Kidney epithelial cell (primary cell): ENCODE results near the gene GSE1. TPM values are rescaled to one million over a fixed set of nuclear protein-coding genes. Genes with fewer than 3 reads are reported as not detected.

ENCODE experiments used
- DNase-seq: peaks from one replicate; pipeline ENCODE4 v3.0.0-alpha.2; 2010; ENCODE audit warnings: low read depth
- H3K27me3 ChIP-seq: 2 replicates; pipeline ENCODE4 v1.6.0; 2011; ENCODE audit warnings: low read length; ENCODE audit not compliant: control insufficient read depth, insufficient read depth
- H3K36me3 ChIP-seq: 2 replicates; pipeline ENCODE4 v1.5.1; 2011; ENCODE audit warnings: low read length; ENCODE audit not compliant: control insufficient read depth, insufficient read depth
- H3K4me3 ChIP-seq: 2 replicates; pipeline ENCODE4 v1.5.1; 2011; ENCODE audit warnings: low read depth, mild to moderate bottlenecking, control low read depth, low read length
- total RNA-seq: library from RNA; depleted of rRNA; stranded (reverse); fragments of >200 nt; gene quantifications from 2 replicates; pipeline ENCODE4 v1.2.3, GENCODE V29; 2015
- TF ChIP-seq, protein P1 (sequence below): IDR thresholded peaks from 2 replicates; pipeline ENCODE4 v1.5.1; 2011; ENCODE audit warnings: mild to moderate bottlenecking, moderate library complexity, low read length, control low read depth, inconsistent platforms; ENCODE audit not compliant: insufficient read depth, poor library complexity, severe bottlenecking

The GSE1 gene
- total RNA-seq, 1 donor from 2014 or later, result 25.7 TPM

DNA sequence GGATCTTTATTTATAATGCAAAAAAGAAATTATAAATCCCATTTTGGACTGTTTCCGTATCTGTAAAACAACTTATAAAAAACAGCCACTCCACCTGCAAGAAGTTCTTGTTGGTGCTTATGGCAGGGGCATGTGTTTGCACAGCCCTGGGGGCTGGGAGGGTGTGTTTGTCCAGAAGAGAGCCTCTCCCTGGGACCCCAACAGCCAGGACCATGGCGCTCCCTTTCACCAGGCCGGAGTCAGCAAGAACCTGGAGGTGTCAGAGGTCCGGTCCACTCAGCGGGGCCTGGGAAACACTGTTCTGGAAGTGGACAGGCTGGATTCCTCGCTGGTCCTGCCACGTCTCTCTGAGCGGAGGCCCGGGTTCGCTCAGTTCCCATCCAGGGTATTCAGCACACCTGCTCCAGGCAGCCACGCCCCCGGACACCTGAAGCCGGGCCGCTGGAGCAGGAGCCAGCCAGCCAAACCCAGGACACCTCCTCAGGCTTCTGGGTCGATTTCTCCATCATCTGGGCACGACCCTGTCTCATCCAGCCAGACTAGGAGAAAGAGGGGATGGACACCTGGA lies 94.5 kb downstream of the GSE1 start:
- Histone ChIP-seq H3K27me3 (peaks cover 16% of the 10 kb centered on the region), H3K36me3 (no peaks in the 10 kb centered on the region), H3K4me3 (no peak overlapping the region)
- DNase-seq, result no peak
- TF ChIP-seq, protein P1, sequence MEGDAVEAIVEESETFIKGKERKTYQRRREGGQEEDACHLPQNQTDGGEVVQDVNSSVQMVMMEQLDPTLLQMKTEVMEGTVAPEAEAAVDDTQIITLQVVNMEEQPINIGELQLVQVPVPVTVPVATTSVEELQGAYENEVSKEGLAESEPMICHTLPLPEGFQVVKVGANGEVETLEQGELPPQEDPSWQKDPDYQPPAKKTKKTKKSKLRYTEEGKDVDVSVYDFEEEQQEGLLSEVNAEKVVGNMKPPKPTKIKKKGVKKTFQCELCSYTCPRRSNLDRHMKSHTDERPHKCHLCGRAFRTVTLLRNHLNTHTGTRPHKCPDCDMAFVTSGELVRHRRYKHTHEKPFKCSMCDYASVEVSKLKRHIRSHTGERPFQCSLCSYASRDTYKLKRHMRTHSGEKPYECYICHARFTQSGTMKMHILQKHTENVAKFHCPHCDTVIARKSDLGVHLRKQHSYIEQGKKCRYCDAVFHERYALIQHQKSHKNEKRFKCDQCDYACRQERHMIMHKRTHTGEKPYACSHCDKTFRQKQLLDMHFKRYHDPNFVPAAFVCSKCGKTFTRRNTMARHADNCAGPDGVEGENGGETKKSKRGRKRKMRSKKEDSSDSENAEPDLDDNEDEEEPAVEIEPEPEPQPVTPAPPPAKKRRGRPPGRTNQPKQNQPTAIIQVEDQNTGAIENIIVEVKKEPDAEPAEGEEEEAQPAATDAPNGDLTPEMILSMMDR, result no peak

DNA sequence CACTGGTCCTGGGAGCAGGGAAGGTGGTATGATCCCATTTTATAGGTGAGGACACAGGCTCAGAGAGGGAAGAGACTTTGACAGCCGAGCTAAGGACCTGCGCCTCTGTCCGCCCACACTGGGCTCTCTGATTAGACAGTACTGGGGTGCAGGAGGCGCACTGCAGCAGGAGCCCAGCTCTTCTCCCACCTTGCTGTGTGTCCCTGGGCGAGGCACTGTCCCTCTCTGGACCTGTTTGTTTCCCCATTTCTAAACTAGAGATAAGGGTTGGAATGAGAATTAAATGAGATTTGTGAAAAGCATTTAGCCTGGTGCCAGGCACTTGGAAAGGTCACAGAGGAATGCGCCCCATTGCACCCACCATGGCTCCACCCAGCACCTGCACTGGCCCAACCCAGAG lies 95.2 kb downstream of the GSE1 start:
- Histone ChIP-seq H3K27me3 (peaks cover 16% of the 10 kb centered on the region), H3K4me3 (no peak overlapping the region), H3K36me3 (no peaks in the 10 kb centered on the region)
- TF ChIP-seq, protein P1, result no peak
- DNase-seq, result no peak

DNA sequence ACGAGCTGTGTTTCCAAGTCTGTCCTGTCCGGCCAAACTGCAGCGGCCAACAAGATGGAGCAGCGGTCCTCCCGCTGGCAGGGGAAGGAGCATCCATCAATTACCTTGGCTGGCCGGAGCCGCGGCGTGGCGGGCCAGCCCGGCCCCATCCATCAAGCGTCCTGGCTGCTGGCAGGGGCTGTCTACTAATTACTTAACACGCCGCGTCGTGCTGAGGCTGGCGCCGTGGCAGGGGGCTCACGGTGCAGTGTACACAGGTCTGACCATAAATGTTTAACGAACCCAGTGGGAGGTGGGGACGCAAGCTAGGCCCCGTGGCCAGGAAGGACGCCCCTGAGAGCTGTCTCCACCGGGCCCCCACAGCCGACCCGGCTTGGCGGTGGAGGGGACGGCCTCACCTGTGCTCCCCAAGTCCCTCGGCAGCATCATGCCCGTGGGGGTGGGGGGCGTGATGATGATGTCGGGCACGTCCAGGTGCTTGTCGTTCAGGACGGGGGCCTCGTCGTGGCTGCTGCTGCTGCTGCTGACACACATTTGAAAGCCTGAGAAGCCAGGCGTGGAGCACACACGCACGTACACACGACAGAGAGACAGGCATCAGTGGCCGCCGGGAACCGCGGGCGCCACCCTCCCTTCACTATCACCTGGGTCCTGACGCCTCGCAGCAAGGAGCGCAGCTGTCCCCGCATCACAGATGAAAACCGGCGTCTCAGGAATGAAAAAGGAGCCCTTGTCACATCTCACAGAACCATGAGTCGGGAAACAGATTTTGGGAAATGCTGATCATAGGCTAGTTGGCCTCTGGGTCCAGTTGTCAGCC lies 96.9 kb downstream of the GSE1 start:
- TF ChIP-seq, protein P1, result no peak
- H3K4me3 ChIP-seq, result no peak overlapping the region
- no peaks in the 10 kb centered on the region for H3K36me3 ChIP-seq
- DNase-seq, result no peak
- peaks cover 16% of the 10 kb centered on the region for H3K27me3 ChIP-seq

DNA sequence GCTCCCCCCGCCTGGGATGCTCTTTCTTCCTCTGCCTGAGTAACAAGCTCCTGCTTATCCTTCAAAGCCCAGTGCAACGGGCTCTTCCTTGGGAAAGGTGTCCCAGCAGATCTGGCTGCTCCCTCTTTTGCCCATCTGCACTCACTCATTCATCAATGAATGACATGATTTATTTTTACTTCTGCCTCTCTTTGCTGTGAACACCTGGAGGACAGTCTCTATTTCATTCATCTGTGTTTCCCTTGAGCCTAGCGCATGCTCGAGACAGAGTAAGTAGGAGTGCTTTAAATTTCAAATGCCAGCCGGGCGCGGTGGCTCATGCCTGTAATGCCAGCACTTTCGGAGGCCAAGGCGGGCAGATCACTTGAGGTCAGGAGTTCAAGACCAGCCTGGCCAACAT lies 97.6 kb downstream of the GSE1 start:
- no peak overlapping the region for H3K4me3 ChIP-seq
- peaks cover 16% of the 10 kb centered on the region for H3K27me3 ChIP-seq
- TF ChIP-seq, protein P1, result no peak
- no peak for DNase-seq
- H3K36me3 ChIP-seq, result no peaks in the 10 kb centered on the region

DNA sequence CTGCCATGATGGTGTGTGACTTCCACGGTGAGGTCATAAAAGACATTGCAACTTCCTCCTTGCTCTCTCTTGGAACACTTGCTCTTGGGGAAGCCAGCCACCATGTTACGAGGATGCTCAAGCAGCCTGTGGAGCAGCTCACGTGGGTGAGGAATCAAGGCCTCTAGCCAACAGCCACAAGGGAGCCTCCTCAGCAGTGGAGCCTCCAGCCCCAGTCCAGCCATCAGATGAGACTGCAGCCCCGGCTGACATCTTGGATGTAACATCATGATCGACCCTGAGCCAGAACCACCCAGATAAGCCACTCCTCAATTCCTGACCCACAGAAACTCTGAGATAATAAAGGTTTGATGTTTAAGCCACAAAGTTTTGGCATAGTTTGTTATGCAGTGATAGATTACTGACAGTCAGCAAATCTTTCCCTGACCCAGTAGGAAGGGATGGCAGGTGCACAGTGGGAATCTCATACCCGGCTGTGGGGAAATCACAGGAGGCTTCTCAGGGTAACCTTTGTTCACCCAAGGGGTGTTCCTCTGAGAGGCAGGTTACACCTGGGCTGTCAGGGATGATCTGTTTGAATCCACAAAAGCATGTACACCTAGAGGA lies 99.0 kb downstream of the GSE1 start:
- Histone ChIP-seq H3K4me3 (no peak overlapping the region), H3K36me3 (no peaks in the 10 kb centered on the region), H3K27me3 (peaks cover 21% of the 10 kb centered on the region)
- no peak for DNase-seq
- TF ChIP-seq, protein P1, result no peak

DNA sequence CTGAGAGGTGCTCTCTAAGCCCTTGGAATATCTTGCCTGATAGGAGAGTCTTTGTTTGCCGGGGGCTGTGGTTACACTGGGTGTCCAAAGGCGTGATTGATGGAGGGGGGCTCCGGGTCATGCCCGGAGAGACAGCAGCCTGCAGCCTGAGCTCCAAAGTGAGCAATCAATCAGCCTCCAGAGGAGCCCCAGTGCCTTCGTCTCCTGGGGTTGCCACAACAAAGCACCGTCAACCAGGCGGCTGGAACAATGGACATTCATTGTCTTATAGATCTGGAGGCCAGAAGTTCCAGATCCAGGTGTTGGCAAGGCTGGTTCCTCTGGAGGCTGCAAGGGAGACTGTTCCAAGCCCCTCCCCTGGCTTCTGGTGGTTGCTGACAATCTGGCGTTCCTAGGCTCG lies 99.7 kb downstream of the GSE1 start:
- no peak for DNase-seq
- Histone ChIP-seq H3K4me3 (no peak overlapping the region), H3K36me3 (no peaks in the 10 kb centered on the region), H3K27me3 (peaks cover 21% of the 10 kb centered on the region)
- TF ChIP-seq, protein P1, result no peak
